Measurements from ENCODE around the gene BCHE.

The BCHE gene

GRCh38 chr3:165797551-165797950 lies 39.7 kb downstream of the BCHE start:
- H3K4me3 ChIP-seq (ENCODE audit: low read depth, low read length), result no peak overlapping the region
- TF ChIP-seq CTCF (IDR thresholded peaks at IDR 0.05; ENCODE audit: low read depth, low read length), result no peak
- H3K4me1 ChIP-seq, result peaks cover 24% of the 10 kb centered on the region
- no peaks in the 10 kb centered on the region for H3K27me3 ChIP-seq
- DNase-seq, result no peak
- no peaks in the 10 kb centered on the region for H3K36me3 ChIP-seq
- no peaks in the 10 kb centered on the region for H3K9me3 ChIP-seq

- Histone ChIP-seq H3K9me3 (no peaks in the 10 kb centered on the region), H3K36me3 (no peaks in the 10 kb centered on the region), H3K4me1 (peaks cover 17% of the 10 kb centered on the region), H3K4me3 (ENCODE audit: low read depth, low read length) (no peak overlapping the region), H3K27me3 (no peaks in the 10 kb centered on the region)
- TF ChIP-seq CTCF (IDR thresholded peaks at IDR 0.05; ENCODE audit: low read depth, low read length), result no peak
- DNase-seq, result no peak
These were observed 40.5 kb downstream of the BCHE start for GRCh38 chr3:165796701-165797100.

- Histone ChIP-seq H3K4me3 (ENCODE audit: low read depth, low read length) (no peak overlapping the region), H3K4me1 (no peaks in the 10 kb centered on the region; the same call in 1 of the 2 replicates), H3K9me3 (no peaks in the 10 kb centered on the region), H3K27me3 (no peaks in the 10 kb centered on the region), H3K36me3 (peaks cover 6% of the 10 kb centered on the region)
- DNase-seq, result no peak
- no peak for TF ChIP-seq CTCF (IDR thresholded peaks at IDR 0.05; ENCODE audit: low read depth, low read length)
These were observed 48.7 kb downstream of the BCHE start for GRCh38 chr3:165788531-165788930.

- no peak for TF ChIP-seq CTCF (IDR thresholded peaks at IDR 0.05; ENCODE audit: low read depth, low read length)
- H3K27me3 ChIP-seq, result no peaks in the 10 kb centered on the region
These were observed 51.2 kb downstream of the BCHE start for GRCh38 chr3:165786013-165786412.

GRCh38 chr3:165784337-165784736 lies 52.9 kb downstream of the BCHE start:
- no peak for DNase-seq
- H3K27me3 ChIP-seq, result no peaks in the 10 kb centered on the region
- H3K9me3 ChIP-seq, result no peaks in the 10 kb centered on the region
- no peak for TF ChIP-seq CTCF (IDR thresholded peaks at IDR 0.05; ENCODE audit: low read depth, low read length)
- peaks cover 6% of the 10 kb centered on the region; the same call in 1 of the 2 replicates for H3K36me3 ChIP-seq
- H3K4me3 ChIP-seq (ENCODE audit: low read depth, low read length), result no peak overlapping the region
- no peaks in the 10 kb centered on the region; the same call in 1 of the 2 replicates for H3K4me1 ChIP-seq

More at GRCh38 chr3:165786013-165786412, 51.2 kb downstream of the BCHE start:
- no peak for DNase-seq
- Histone ChIP-seq H3K9me3 (no peaks in the 10 kb centered on the region), H3K36me3 (peaks cover 10% of the 10 kb centered on the region), H3K4me3 (ENCODE audit: low read depth, low read length) (no peak overlapping the region), H3K4me1 (no peaks in the 10 kb centered on the region; the same call in 1 of the 2 replicates)

GRCh38 chr3:165783383-165783782 lies 53.8 kb downstream of the BCHE start:
- Histone ChIP-seq H3K36me3 (peaks cover 6% of the 10 kb centered on the region; the same call in 1 of the 2 replicates), H3K4me3 (ENCODE audit: low read depth, low read length) (no peak overlapping the region), H3K4me1 (no peaks in the 10 kb centered on the region; the same call in 1 of the 2 replicates), H3K27me3 (no peaks in the 10 kb centered on the region), H3K9me3 (no peaks in the 10 kb centered on the region)
- TF ChIP-seq CTCF (IDR thresholded peaks at IDR 0.05; ENCODE audit: low read depth, low read length), result no peak
- DNase-seq, result no peak
